ENCODE measurements around the gene MINPP1. TPM values are rescaled to one million over a fixed set of nuclear protein-coding genes. Genes with fewer than 3 reads are reported as not detected.

Gene MINPP1
- polyA plus RNA-seq, 1 of the 3 experiments (the other 2 are of a cell fraction): 23.7 TPM

GRCh38 chr10:87557409-87557808 is 52.7 kb downstream of the MINPP1 start:
- no peak overlapping the region for H2AFZ ChIP-seq (ENCODE audit: low read depth)
- no peaks in the 10 kb centered on the region for H3K27me3 ChIP-seq (ENCODE audit: insufficient read depth)
- no peak overlapping the region for H3K4me3 ChIP-seq (ENCODE audit: low read depth in 2 of 2, low read length in 1 of 2)
- TF ChIP-seq PBX3 (IDR thresholded peaks at IDR 0.05): no peak
- no peak for TF ChIP-seq JUND (IDR thresholded peaks at IDR 0.05)
- TF ChIP-seq RXRA (IDR thresholded peaks at IDR 0.05; ENCODE audit: borderline replicate concordance, low read depth): no peak
- no peak for TF ChIP-seq YY1 (IDR thresholded peaks at IDR 0.05; ENCODE audit: low read depth)
- TF ChIP-seq RCOR1 (IDR thresholded peaks at IDR 0.05; ENCODE audit: low read length): no peak
- no peak for TF ChIP-seq REST (IDR thresholded peaks at IDR 0.05; ENCODE audit: low read depth, low read length)
- no peak for TF ChIP-seq CTCF (IDR thresholded peaks at IDR 0.05)
- no peak for TF ChIP-seq SMC3 (IDR thresholded peaks at IDR 0.05; ENCODE audit: low read depth, low read length)
- no peak for TF ChIP-seq POLR2AphosphoS5 (IDR thresholded peaks at IDR 0.05; ENCODE audit: low read depth, low read length)
- TF ChIP-seq GATA2 (CRISPR knock-in tag; IDR thresholded peaks at IDR 0.05): no peak
- TF ChIP-seq EZH2phosphoT487 (IDR thresholded peaks at IDR 0.05; ENCODE audit: borderline replicate concordance, low read depth): no peak
- no peak for TF ChIP-seq NFIC (IDR thresholded peaks at IDR 0.05; ENCODE audit: borderline replicate concordance)
- no peak overlapping the region for H3K27ac ChIP-seq (ENCODE audit: low read depth in 2 of 2, low read length in 1 of 2)
- H3K9ac ChIP-seq: no peak overlapping the region
- no peaks in the 10 kb centered on the region for H3K9me3 ChIP-seq
- peaks cover 16 to 18% of the 10 kb centered on the region in 2 experiments for H3K36me3 ChIP-seq (replicated peaks in 1 of 2; ENCODE audit: control insufficient read depth in 1 of 2, insufficient read depth in 2 of 2, low read length in 1 of 2)
- H3K4me1 ChIP-seq (ENCODE audit: control insufficient read depth in 1 of 2, insufficient read depth in 2 of 2, low read depth in 1 of 2, low read length in 1 of 2): no peaks in the 10 kb centered on the region
- H3F3A ChIP-seq (replicated peaks; ENCODE audit: insufficient read depth): no peaks in the 10 kb centered on the region
- CTCF ChIA-PET: interaction anchor here (1.2 to 1.3 kb wide), 2 partner anchors 19 kb away, joined by 3 to 4 read pairs; no protein-coding TSS in a partner anchor
- no peak overlapping the region for H3K4me2 ChIP-seq
- H4K20me1 ChIP-seq (ENCODE audit: insufficient read depth): no peaks in the 10 kb centered on the region
- H3K9me2 ChIP-seq: no peaks in the 10 kb centered on the region
- no peaks in the 10 kb centered on the region for H3K79me2 ChIP-seq (ENCODE audit: insufficient read depth)
- POLR2A ChIA-PET: no interaction called here
- DNase-seq: no peak
- WGBS (ENCODE audit: low lambda C conversion rate): 88% methylated on average over 3 of the region's 3 CpGs

Data from SK-N-SH (cell line).